ENCODE measurements around the gene PIPOX. TPM values are rescaled to one million over a fixed set of nuclear protein-coding genes. Genes with fewer than 3 reads are reported as not detected.

The PIPOX gene
- total RNA-seq, 4 donors from 2014 or later = 3.8 to 8.4 (median 5.1) TPM

DNA sequence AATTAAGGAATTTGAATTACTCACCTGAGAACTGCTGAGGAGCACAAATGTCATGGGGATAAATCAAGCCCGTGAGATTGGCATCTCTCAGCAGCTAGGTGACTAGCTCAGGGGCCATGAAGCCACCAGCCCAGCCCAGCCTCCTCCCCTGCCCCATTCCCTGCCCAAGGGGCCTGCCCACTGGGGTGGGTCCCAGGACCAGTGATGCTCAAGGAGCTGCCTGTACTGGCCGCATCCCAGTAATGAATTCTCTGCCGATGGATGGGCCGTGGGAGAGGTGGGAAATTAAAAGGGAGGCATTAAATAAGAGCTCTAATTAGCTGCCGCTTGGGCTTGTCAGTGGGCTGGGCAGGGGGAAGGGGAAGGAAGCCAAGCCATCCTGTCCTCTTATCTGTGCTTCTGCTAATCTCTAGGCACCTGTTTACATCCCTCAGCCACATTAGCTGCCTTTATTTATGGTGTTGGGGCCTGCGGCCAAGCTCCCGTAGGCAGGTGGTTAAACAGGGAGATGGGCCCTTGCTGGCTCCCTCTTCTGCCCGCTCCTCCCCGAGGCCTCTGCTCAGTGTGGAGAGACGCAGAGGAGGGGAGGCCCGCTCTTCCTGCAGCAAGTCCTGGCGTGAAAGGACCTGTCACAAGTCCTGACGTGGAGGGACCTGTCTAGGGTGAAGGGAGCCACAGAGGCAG is 48.8 kb downstream of the PIPOX start:
- peaks cover 72 to 99% (median 98%) of the 10 kb centered on the region in 4 donors for H3K36me3 ChIP-seq
- no peaks in the 10 kb centered on the region for H3K4me1 ChIP-seq
- intact Hi-C loops (cut with DNase I) = no loop called here
- H3K27me3 ChIP-seq = no peaks in the 10 kb centered on the region
- DNase-seq (ENCODE audit: extremely low spot score) = no peak
- H3K4me3 ChIP-seq = no peak overlapping the region
- WGBS = 90% methylated on average over 10 of the region's 13 CpGs
- no peak overlapping the region for H3K27ac ChIP-seq (replicated peaks in 1 of 4)
- TF ChIP-seq CTCF (IDR thresholded peaks at IDR 0.05) (no peak), POLR2A (IDR thresholded peaks at IDR 0.05; ENCODE audit: low read depth) (no peak), EP300 (IDR thresholded peaks at IDR 0.05) (no peak), POLR2AphosphoS5 (IDR thresholded peaks at IDR 0.05) (no peak)
- no peaks in the 10 kb centered on the region for H3K9me3 ChIP-seq

DNA sequence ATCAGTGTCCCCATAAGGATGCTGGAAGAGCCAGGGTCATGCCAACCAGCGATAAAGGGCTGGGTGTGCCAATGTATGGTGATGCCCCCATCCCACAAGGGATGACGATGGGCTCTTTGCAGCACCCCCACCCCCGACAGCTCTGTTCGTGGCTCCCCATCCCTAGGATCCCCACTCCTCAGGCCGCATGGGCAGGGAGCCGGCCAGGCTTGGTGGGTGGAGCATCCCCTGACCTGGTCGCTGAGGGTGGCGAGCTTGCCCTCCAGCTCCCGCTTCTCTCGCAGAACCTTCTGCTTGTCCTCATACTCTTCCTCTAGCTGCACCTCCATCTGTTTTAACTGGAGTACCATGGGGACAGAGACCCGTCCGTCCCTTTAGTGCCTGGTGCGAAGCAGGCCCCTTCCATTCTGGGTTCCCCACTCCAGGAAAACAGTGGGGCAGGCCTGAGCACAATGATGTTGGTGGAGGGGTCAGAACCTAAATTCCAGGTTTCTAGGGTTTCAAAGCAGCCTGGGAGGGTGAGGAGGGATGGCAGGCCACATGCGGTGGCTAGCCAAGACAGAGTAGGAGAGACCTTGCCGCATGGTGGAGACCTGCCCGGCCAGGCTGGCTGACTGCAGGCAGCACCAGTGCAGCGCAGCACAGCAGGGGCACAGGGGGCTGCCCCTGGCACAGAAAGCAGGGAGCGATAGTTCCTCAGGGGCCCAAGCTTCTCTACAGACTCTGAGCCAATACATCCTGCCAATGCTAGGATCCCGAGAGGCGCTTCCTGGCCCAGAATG is 50.3 kb downstream of the PIPOX start:
- 92% methylated on average over 17 of the region's 20 CpGs for WGBS
- no peaks in the 10 kb centered on the region for H3K9me3 ChIP-seq
- intact Hi-C loops (cut with DNase I) = no loop called here
- H3K27ac ChIP-seq (replicated peaks in 1 of 4) = no peak overlapping the region
- no peak for DNase-seq (ENCODE audit: extremely low spot score)
- no peaks in the 10 kb centered on the region for H3K27me3 ChIP-seq
- peaks cover 80 to 100% (median 99%) of the 10 kb centered on the region in 4 donors for H3K36me3 ChIP-seq
- TF ChIP-seq CTCF (IDR thresholded peaks at IDR 0.05) = no peak
- no peak for TF ChIP-seq EP300 (IDR thresholded peaks at IDR 0.05)
- TF ChIP-seq POLR2A (IDR thresholded peaks at IDR 0.05; ENCODE audit: low read depth) = no peak
- no peak for TF ChIP-seq POLR2AphosphoS5 (IDR thresholded peaks at IDR 0.05)
- no peak overlapping the region for H3K4me3 ChIP-seq
- H3K4me1 ChIP-seq = no peaks in the 10 kb centered on the region

- no peak for TF ChIP-seq EP300 (IDR thresholded peaks at IDR 0.05)
- no peak for TF ChIP-seq POLR2AphosphoS5 (IDR thresholded peaks at IDR 0.05)
- no peak for TF ChIP-seq CTCF (IDR thresholded peaks at IDR 0.05)
- TF ChIP-seq POLR2A (IDR thresholded peaks at IDR 0.05; ENCODE audit: low read depth) = no peak
- WGBS = 94% methylated on average over 8 of the region's 11 CpGs
- DNase-seq (ENCODE audit: extremely low spot score) = no peak
- no peaks in the 10 kb centered on the region for H3K27me3 ChIP-seq
- no peaks in the 10 kb centered on the region for H3K9me3 ChIP-seq
- H3K36me3 ChIP-seq = peaks cover 84 to 100% (median 100%) of the 10 kb centered on the region in 4 donors
- intact Hi-C loops (cut with DNase I) = no loop called here
- no peaks in the 10 kb centered on the region for H3K4me1 ChIP-seq
- no peak overlapping the region for H3K4me3 ChIP-seq
- H3K27ac ChIP-seq (replicated peaks in 1 of 4) = no peak overlapping the region
These were observed 51.3 kb downstream of the PIPOX start for GRCh38 chr17:29094101-29094708.

GRCh38 chr17:29095439-29095838 is 52.5 kb downstream of the PIPOX start:
- Histone ChIP-seq H3K36me3 (peaks cover 80 to 100% (median 100%) of the 10 kb centered on the region in 4 donors), H3K27ac (replicated peaks in 1 of 4) (no peak overlapping the region), H3K4me1 (no peaks in the 10 kb centered on the region), H3K4me3 (no peak overlapping the region), H3K9me3 (no peaks in the 10 kb centered on the region), H3K27me3 (no peaks in the 10 kb centered on the region)
- intact Hi-C loops (cut with DNase I) = no loop called here
- TF ChIP-seq EP300 (IDR thresholded peaks at IDR 0.05) (no peak), CTCF (IDR thresholded peaks at IDR 0.05) (no peak), POLR2A (IDR thresholded peaks at IDR 0.05; ENCODE audit: low read depth) (no peak), POLR2AphosphoS5 (IDR thresholded peaks at IDR 0.05) (no peak)
- 89% methylated on average over 5 of the region's 6 CpGs for WGBS
- no peak for DNase-seq (ENCODE audit: extremely low spot score)
